GM12801 (cell line): ENCODE data around the gene CTDNEP1.

ENCODE experiments used
- CTCF ChIP-seq: IDR thresholded peaks from one replicate; pipeline ENCODE4 v1.5.1; 2011; ENCODE audit warnings: control low read depth; ENCODE audit not compliant: insufficient read length; ENCODE audit errors: extremely low read depth

CTDNEP1 gene

DNA sequence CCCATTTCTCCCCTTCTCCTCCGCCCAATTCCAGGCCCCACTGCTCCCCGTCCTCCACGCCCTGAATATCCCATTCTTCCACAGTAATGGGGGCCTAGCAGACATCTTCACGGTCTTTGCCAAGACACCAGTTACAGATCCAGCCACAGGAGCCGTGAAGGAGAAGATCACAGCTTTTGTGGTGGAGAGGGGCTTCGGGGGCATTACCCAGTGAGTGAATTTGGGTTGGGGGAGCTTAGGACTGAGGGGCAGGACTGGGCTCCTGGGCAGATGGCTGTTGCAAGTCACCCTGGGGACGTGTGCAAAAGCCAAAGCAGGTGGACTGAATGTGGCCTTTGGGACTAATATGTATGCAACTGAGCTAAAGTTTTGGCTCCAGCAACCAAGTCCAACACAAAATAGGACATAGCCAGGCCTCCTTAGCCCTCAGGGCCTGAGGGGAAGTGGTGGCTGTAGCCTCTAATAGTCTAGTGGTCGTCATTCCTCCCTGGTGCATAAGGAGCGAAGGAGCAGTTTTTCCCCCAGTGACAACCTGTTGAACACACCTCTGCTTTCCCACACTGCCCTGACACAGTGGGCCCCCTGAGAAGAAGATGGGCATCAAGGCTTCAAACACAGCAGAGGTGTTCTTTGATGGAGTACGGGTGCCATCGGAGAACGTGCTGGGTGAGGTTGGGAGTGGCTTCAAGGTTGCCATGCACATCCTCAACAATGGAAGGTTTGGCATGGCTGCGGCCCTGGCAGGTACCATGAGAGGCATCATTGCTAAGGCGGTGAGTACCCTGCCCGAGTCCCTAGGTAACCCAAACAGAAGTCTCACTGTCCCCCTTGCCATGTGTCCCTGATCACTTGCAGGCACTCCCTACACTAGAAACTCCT is 29.2 kb downstream of the CTDNEP1 start:
- no peak for TF ChIP-seq CTCF

- TF ChIP-seq CTCF, result no peak
Measured at GRCh38 chr17:7221278-7222092, 30.0 kb downstream of the CTDNEP1 start.

DNA sequence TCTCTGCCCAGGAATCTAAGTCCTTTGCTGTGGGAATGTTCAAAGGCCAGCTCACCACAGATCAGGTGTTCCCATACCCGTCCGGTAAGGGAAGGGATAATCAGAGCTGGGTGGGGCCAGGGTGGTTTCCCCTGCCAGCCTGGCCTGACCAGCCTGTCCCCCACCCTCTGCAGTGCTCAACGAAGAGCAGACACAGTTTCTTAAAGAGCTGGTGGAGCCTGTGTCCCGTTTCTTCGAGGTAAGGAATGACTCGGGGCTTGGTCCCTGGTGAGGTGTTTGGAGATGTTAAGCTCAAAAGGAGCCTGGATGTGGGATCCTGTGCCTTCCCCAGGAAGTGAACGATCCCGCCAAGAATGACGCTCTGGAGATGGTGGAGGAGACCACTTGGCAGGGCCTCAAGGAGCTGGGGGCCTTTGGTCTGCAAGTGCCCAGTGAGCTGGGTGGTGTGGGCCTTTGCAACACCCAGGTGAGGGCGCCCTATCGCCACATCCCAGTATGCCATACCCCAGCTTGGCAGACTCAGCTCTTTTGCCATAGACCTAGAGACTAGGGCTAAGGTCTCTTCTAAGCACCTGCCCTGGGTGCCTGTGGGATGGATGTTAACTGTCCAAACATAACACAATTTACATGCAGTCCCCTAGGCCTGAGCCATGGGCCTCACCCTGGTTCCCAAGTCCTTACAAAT is 30.8 kb downstream of the CTDNEP1 start:
- TF ChIP-seq CTCF, result no peak

DNA sequence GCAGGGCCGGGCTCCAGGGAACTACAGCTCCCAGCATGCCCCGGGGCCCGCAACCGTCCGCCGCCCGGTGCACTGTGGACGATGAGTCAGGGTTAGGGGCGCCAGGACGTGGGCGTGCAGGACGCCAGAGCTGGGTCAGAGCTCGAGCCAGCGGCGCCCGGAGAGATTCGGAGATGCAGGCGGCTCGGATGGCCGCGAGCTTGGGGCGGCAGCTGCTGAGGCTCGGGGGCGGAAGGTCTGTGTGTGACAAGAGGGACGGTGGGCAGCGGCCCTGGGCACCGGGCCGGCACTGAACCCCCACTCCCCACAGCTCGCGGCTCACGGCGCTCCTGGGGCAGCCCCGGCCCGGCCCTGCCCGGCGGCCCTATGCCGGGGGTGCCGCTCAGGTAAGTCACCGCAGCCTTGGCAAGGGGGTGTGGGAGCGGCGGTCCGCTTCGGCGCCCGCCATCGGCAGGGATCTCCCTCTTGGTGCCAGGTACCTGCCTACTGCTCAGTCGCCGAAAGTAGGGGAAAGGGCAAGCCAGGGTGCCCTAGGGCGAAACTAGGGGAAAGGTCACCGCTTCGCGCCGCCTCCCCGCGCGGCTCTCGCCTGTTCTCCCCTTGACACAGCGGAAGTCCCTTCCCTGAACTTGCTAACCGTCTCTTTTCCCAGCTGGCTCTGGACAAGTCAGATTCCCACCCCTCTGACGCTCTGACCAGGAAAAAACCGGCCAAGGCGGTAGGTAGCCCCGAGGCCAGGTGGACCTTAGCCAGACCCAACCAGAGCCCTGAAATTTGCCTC is 31.5 kb downstream of the CTDNEP1 start, which contains the start of the genes ACADVL and DLG4:
TSS of gene ACADVL (plus strand) at position 127 of the 781 bp plus-strand sequence. CDS start at position 174, 47 bp downstream.
TSS of gene DLG4 (minus strand) at position 25 of the 781 bp plus-strand sequence.
- TF ChIP-seq CTCF, result no peak

GRCh38 chr17:7219229-7219811 is 32.2 kb downstream of the CTDNEP1 start:
- no peak for TF ChIP-seq CTCF

- no peak for TF ChIP-seq CTCF
Measured at GRCh38 chr17:7218758-7219157, 32.8 kb downstream of the CTDNEP1 start.
